Right atrium auricular region (tissue), 2 donors: ENCODE measurements around the gene MFAP1. TPM values are rescaled to one million over a fixed set of nuclear protein-coding genes. Genes with fewer than 3 reads are reported as not detected.
"Not testable (repeated sequence)": the region's sequence is repeated elsewhere in the genome, so short reads cannot be mapped to it uniquely, and the experiment has no call there.

Experiments
- DNase-seq: peaks from one replicate; pipeline ENCODE4 v3.0.0-alpha.2; 2019; ENCODE audit warnings: low spot score
- H3K27ac ChIP-seq, 2 donors: fragments of 200-600 bp; sonication (generic); 1 replicate in 1 of 2; 2 replicates in 1 of 2; pipeline ENCODE4 v1.5.1; 2016 to 2019
- H3K27me3 ChIP-seq, 2 donors: fragments of 200-600 bp; sonication (generic); one replicate each; pipeline versions ENCODE4 v1.5.1 to v1.6.0; 2017 to 2019
- H3K36me3 ChIP-seq: fragments of 200-600 bp; sonication (generic); one replicate; pipeline ENCODE4 v1.5.1; 2016
- H3K4me1 ChIP-seq, 2 donors: fragments of 200-600 bp; sonication (generic); one replicate each; pipeline versions ENCODE4 v1.5.1 to v1.6.0; 2017 to 2019
- H3K4me3 ChIP-seq, 2 donors: fragments of 200-600 bp; sonication (generic); 1 replicate in 1 of 2; 2 replicates in 1 of 2; pipeline ENCODE4 v1.5.1; 2017 to 2019; ENCODE audit warnings: mild to moderate bottlenecking in 1 of 2, moderate library complexity in 1 of 2
- H3K9me3 ChIP-seq, 2 donors: fragments of 200-600 bp; sonication (generic); one replicate each; pipeline ENCODE4 v1.5.1; 2019
- total RNA-seq, 2 donors: library from RNA; depleted of rRNA; stranded (reverse); fragments of >200 nt; gene quantifications; one replicate each; pipeline ENCODE4 v1.1.0, GENCODE V29; 2016
- TF ChIP-seq, protein P1 (sequence below), 2 donors: fragments of 200-600 bp; sonication (generic); IDR thresholded peaks; one replicate each; pipeline ENCODE4 v1.5.1; 2019; ENCODE audit warnings: antibody characterized with exemption in 2 of 2

Gene MFAP1
- total RNA-seq, 2 donors from 2014 or later = 12.3 to 16.6 TPM

DNA sequence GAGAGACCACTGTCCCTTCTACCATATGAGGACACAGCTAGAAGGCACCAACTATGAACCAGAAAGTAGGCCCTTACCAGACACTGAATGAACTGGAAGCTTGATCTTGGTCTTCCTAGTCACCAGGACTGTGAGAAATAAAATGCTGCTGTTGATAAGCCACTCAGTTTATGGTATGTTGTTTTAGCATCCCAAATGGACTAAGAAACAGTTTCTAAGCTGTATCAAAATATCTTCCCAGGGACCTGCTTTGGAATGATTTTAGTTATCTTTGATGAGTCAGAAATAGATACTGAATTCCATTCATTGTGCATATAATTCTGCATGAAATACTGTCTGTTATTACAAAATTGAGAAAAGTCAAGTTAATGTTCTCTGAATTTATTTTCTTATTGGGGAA is 20.9 kb upstream of the MFAP1 start:
- Histone ChIP-seq H3K27me3 (no peaks in the 10 kb centered on the region), H3K27ac (no peak overlapping the region), H3K36me3 (peaks cover 8% of the 10 kb centered on the region), H3K9me3 (no peaks in the 10 kb centered on the region), H3K4me3 (no peak overlapping the region), H3K4me1 (no peaks in the 10 kb centered on the region)
- TF ChIP-seq, protein P1, sequence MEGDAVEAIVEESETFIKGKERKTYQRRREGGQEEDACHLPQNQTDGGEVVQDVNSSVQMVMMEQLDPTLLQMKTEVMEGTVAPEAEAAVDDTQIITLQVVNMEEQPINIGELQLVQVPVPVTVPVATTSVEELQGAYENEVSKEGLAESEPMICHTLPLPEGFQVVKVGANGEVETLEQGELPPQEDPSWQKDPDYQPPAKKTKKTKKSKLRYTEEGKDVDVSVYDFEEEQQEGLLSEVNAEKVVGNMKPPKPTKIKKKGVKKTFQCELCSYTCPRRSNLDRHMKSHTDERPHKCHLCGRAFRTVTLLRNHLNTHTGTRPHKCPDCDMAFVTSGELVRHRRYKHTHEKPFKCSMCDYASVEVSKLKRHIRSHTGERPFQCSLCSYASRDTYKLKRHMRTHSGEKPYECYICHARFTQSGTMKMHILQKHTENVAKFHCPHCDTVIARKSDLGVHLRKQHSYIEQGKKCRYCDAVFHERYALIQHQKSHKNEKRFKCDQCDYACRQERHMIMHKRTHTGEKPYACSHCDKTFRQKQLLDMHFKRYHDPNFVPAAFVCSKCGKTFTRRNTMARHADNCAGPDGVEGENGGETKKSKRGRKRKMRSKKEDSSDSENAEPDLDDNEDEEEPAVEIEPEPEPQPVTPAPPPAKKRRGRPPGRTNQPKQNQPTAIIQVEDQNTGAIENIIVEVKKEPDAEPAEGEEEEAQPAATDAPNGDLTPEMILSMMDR (IDR thresholded peaks at IDR 0.05) = no peak
- no peak for DNase-seq

DNA sequence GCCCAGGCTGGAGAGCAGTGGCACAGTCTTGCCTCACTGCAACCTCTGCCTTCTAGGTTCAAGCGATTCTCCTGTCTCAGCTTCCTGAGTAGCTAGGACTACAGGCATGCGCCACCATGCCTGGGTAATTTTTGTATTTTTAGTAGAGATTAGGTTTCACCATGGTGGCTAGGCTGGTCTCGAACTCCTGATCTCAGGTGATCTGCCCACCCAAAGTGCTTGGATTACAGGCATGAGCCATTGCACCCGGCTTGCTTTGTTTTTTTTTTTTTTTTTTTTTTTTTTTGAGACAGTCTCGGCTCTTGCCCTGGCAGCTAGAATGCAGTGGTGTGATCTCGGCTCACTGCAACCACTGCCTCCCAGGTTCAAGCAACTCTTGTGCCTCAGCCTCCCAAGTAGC is 8.0 kb upstream of the MFAP1 start:
- not testable (repeated sequence) for H3K27ac ChIP-seq, H3K9me3 ChIP-seq, H3K4me3 ChIP-seq, H3K36me3 ChIP-seq, H3K27me3 ChIP-seq, H3K4me1 ChIP-seq, DNase-seq

DNA sequence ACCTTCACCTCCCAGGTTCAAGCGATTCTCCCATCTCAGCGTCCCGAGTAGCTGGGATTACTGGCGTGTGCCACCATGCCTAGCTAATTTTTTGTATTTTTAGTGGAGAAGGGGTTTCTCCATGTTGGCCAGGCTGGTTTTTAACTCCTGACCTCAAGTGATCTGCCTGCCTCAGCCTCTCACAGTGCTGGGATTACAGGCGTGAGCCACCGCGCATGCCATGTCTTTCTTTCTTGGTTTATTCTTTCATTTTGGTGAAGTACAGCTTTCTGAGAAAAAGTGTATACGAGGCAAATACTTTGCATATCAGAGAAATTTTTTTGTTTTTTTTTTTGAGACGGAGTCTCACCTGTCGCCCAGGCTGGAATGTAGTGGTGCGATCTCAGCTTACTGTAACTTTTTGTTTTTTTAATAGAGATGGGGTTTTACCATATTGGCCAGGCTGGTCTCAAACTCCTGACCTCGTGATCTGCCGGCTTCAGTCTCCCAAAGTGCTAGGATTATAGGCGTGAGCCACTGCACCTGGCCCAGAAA is 7.1 kb upstream of the MFAP1 start:
- H3K9me3 ChIP-seq, H3K27me3 ChIP-seq, H3K4me3 ChIP-seq, DNase-seq, H3K27ac ChIP-seq, H3K36me3 ChIP-seq: not testable (repeated sequence)
- H3K4me1 ChIP-seq = peaks cover 0 to 13% of the 10 kb centered on the region in 2 donors

DNA sequence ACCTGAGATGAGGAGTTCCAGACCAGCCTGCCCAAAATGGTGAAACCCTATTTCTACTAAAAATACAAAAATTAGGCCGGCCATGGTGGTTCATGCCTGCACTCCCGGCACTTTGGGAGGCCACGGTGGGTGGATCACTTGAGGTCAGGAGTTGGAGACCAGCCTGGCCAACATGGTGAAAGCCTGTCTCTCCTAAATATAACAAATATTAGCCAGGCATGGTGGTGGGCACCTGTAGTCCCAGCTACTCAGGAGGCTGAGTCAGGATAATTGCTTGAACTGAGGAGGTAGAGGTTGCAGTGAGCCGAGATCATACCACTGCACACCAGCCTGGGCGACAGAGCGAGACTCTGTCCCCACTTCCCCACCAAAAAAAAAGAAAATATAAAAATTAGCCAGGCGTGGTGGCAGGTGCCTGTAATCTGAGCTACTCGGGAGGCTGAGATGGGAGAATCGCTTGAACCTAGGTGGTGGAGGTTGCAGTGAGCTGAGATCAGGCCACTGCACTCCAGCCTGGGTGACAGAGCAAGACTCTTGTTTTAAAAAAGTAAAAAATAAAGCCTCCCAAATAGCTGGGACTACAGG is 6.3 kb upstream of the MFAP1 start:
- peaks cover 0 to 19% of the 10 kb centered on the region in 2 donors for H3K4me1 ChIP-seq
- H3K9me3 ChIP-seq, H3K27ac ChIP-seq, DNase-seq, H3K27me3 ChIP-seq, H3K36me3 ChIP-seq, H3K4me3 ChIP-seq: not testable (repeated sequence)

DNA sequence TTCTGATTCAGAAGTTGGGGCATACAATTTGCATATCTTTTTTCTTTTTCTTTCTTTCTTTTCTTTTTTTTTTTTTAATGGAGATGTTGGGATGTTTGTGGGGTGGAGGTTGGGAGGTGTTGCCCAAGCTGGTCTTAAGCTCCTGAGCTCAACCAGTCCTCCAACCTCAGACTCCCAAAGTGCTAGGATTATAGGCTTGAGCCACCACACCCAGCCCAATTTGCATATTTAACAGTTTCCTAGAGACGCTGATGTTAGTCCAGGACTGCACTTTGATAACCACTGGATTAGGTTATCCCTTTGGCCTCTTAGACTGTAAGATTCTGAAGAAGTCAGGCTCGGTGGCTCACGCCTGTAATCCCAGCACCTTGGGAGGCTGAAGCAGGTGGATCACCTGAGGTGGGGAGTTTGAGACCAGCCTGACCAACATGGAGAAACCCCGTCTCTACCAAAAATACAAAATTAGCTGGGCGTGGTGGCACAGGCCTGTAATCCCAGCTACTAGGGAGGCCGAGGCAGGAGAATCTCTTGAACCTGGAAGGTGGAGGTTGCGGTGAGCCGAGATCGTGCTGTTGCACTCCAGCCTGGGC is 5.6 kb upstream of the MFAP1 start:
- H3K27me3 ChIP-seq, H3K36me3 ChIP-seq, H3K9me3 ChIP-seq, H3K4me3 ChIP-seq, DNase-seq, H3K27ac ChIP-seq: not testable (repeated sequence)
- H3K4me1 ChIP-seq = peaks cover 0 to 23% of the 10 kb centered on the region in 2 donors

DNA sequence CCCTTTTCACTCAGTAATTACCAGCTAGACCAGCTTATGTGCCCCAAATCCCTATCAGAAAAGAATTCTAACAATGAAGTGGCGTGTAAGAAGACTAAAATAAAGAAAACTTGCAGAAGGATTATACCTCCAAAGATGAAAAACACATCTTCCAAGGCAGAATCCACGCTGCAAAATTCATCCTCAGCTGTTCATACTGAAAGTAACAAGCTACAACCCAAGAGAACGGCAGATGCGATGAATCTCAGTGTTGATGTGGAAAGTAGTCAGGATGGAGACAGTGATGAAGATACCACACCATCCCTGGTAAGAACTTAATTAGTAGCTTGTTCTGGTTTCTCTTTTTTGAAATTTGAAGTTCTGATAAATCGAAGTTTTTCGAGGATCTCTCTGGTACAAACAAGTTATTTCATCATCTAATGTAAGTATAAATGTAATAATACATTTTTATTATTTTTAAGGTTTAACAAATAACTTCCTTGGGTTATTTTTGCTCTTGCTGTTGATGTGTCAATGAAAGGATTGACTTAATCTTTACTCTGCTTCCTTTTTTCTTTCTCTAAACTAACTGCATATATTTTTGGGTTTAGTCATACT is 3.7 kb upstream of the MFAP1 start:
- no peak overlapping the region for H3K27ac ChIP-seq
- no peaks in the 10 kb centered on the region for H3K36me3 ChIP-seq
- no peaks in the 10 kb centered on the region for H3K9me3 ChIP-seq
- no peak for DNase-seq
- H3K27me3 ChIP-seq = no peaks in the 10 kb centered on the region
- peaks cover 0 to 33% of the 10 kb centered on the region in 2 donors for H3K4me1 ChIP-seq
- H3K4me3 ChIP-seq = no peak overlapping the region
- TF ChIP-seq, protein P1 (IDR thresholded peaks at IDR 0.05) = no peak

DNA sequence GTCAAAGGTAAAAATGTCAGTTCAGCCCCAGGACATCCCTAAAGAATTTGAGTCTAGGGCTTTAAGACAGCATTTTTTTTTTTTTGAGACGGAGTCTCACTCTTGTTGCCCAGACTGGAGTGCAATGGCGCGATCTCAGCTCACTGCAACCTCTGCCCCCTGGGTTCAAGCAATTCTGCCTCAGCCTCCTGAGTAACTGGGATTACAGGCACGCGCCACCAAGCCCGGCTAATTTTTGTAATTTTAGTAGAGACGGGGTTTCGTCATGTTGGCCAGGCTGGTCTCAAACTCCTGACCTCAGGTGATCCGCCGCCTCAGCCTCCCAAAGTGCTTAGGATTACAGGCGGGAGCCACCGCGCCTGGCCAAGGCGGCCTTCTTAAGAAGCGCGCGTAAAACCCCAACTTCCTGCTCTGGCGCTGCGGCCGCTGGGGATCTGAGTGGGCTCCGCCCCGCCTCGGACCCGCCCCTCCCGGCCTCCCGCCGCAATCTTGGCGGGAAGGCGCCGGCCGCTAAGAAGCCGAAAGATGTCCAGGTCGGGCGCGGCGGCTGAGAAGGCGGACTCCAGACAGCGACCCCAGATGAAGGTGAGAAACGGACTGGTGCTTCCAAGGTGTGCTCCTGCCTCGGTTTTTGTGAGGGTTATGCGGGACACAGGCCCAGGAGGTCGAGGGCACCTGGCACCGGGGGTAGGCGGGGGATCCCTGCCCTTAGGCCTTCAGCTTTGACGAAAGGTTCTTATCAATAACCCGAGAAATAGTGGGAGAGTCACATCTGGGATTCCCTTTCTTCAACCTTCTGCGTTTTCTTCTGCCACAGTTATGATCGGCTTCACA is 2.2 kb upstream of the MFAP1 start, which contains the start of gene WDR76:
Gene WDR76 (plus strand): TSS at position 495 of the 834 bp plus-strand sequence. CDS start 31 bp downstream, at position 526.
- TF ChIP-seq, protein P1 (IDR thresholded peaks at IDR 0.05) = no peak
- DNase-seq = peak; percentile 85
- peaks cover 0 to 44% of the 10 kb centered on the region in 2 donors for H3K4me1 ChIP-seq

More for the DNA sequence above, 2.2 kb upstream of the MFAP1 start, which contains the start of gene WDR76:
- Histone ChIP-seq H3K4me3 (peak within 1 kb of the TSS; percentile 45 to 61), H3K36me3 (no peaks in the 10 kb centered on the region), H3K9me3 (no peaks in the 10 kb centered on the region), H3K27me3 (no peaks in the 10 kb centered on the region), H3K27ac (peak within 1 kb of the TSS; percentile 55 to 74)
